B cell (primary cell): ENCODE results near the gene GMPR.

Experiments used
- CTCF ChIP-seq: fragments of 200-600 bp; IDR thresholded peaks from one replicate; pipeline ENCODE4 v1.8.0; 2022; ENCODE audit warnings: antibody characterized with exemption, mild to moderate bottlenecking
- EZH2 ChIP-seq: IDR thresholded peaks from 2 replicates; pipeline ENCODE4 v1.6.1; 2012; ENCODE audit warnings: borderline replicate concordance, low read depth, mild to moderate bottlenecking, moderate library complexity, low read length; ENCODE audit not compliant: insufficient read depth, poor library complexity, severe bottlenecking

DNA sequence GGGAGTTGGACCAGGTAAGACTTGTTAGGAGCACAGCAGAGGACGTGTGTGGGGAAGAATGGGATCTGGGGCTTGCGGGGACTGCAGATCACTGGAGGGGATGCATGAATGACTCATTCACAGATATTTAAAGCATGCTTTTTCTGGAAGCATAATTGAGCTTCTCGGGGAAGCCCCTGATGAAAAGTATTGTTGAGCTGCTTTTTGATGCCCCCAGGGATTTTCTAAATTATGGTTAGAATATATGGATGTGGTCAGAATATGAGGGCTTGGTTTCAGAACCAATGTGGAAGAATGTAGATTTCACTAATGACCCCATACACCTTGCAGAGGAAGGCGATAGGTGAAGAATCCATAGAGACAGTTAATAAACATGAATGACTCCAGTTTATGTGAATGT is 36.1 kb downstream of the GMPR start:
- TF ChIP-seq CTCF (no peak), EZH2 (no peak)
